ENCODE measurements around the gene LRP1B.

Gene LRP1B

DNA sequence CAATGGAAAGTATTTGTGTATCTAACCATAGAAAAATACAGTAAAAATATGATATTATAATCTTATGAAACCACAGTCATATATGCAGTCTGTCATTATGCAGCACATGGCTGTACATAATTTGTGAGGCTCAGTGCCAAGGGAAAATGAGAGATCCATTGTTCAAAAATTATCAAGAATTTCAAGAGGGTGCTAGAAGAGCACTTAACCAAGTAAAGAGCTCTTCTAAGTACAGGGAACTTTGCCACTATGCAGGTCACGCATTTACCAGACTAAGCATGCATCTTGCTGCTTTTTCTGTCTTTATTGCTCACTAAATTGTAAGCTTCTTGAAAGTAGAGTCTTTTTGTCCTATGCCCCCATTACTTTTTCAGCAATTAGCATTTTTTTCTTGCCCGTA is 438.0 kb downstream of the LRP1B start:
- ATAC-seq = no peak
- TF ChIP-seq, protein P1, sequence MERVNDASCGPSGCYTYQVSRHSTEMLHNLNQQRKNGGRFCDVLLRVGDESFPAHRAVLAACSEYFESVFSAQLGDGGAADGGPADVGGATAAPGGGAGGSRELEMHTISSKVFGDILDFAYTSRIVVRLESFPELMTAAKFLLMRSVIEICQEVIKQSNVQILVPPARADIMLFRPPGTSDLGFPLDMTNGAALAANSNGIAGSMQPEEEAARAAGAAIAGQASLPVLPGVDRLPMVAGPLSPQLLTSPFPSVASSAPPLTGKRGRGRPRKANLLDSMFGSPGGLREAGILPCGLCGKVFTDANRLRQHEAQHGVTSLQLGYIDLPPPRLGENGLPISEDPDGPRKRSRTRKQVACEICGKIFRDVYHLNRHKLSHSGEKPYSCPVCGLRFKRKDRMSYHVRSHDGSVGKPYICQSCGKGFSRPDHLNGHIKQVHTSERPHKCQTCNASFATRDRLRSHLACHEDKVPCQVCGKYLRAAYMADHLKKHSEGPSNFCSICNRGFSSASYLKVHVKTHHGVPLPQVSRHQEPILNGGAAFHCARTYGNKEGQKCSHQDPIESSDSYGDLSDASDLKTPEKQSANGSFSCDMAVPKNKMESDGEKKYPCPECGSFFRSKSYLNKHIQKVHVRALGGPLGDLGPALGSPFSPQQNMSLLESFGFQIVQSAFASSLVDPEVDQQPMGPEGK (CRISPR knock-in tag; IDR thresholded peaks at IDR 0.05; ENCODE audit: borderline replicate concordance) = no peak
- no peak for TF ChIP-seq TCF4 (CRISPR knock-in tag; IDR thresholded peaks at IDR 0.05; ENCODE audit: borderline replicate concordance)
- no peak for TF ChIP-seq ZNF565 (CRISPR knock-in tag; conservative IDR thresholded peaks at IDR 0.05; ENCODE audit: low read depth)
- TF ChIP-seq, protein P2, sequence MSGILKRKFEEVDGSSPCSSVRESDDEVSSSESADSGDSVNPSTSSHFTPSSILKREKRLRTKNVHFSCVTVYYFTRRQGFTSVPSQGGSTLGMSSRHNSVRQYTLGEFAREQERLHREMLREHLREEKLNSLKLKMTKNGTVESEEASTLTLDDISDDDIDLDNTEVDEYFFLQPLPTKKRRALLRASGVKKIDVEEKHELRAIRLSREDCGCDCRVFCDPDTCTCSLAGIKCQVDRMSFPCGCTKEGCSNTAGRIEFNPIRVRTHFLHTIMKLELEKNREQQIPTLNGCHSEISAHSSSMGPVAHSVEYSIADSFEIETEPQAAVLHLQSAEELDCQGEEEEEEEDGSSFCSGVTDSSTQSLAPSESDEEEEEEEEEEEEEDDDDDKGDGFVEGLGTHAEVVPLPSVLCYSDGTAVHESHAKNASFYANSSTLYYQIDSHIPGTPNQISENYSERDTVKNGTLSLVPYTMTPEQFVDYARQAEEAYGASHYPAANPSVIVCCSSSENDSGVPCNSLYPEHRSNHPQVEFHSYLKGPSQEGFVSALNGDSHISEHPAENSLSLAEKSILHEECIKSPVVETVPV (CRISPR knock-in tag; IDR thresholded peaks at IDR 0.05) = no peak
- no peak for TF ChIP-seq PPARA (CRISPR knock-in tag; IDR thresholded peaks at IDR 0.05; ENCODE audit: borderline replicate concordance)
- TF ChIP-seq ZFP3 (CRISPR knock-in tag; IDR thresholded peaks at IDR 0.05) = no peak
- no peak for TF ChIP-seq BACH2 (CRISPR knock-in tag; IDR thresholded peaks at IDR 0.05; ENCODE audit: borderline replicate concordance)
- TF ChIP-seq SNAI2 (CRISPR knock-in tag; IDR thresholded peaks at IDR 0.05) = no peak
- no peak for TF ChIP-seq OSR1 (CRISPR knock-in tag; IDR thresholded peaks at IDR 0.05)
- no peak for TF ChIP-seq ZNF70 (CRISPR knock-in tag; IDR thresholded peaks at IDR 0.05)
- TF ChIP-seq, protein P3, sequence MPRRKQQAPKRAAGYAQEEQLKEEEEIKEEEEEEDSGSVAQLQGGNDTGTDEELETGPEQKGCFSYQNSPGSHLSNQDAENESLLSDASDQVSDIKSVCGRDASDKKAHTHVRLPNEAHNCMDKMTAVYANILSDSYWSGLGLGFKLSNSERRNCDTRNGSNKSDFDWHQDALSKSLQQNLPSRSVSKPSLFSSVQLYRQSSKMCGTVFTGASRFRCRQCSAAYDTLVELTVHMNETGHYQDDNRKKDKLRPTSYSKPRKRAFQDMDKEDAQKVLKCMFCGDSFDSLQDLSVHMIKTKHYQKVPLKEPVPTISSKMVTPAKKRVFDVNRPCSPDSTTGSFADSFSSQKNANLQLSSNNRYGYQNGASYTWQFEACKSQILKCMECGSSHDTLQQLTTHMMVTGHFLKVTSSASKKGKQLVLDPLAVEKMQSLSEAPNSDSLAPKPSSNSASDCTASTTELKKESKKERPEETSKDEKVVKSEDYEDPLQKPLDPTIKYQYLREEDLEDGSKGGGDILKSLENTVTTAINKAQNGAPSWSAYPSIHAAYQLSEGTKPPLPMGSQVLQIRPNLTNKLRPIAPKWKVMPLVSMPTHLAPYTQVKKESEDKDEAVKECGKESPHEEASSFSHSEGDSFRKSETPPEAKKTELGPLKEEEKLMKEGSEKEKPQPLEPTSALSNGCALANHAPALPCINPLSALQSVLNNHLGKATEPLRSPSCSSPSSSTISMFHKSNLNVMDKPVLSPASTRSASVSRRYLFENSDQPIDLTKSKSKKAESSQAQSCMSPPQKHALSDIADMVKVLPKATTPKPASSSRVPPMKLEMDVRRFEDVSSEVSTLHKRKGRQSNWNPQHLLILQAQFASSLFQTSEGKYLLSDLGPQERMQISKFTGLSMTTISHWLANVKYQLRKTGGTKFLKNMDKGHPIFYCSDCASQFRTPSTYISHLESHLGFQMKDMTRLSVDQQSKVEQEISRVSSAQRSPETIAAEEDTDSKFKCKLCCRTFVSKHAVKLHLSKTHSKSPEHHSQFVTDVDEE (CRISPR knock-in tag; IDR thresholded peaks at IDR 0.05) = no peak
- TF ChIP-seq, protein P4, sequence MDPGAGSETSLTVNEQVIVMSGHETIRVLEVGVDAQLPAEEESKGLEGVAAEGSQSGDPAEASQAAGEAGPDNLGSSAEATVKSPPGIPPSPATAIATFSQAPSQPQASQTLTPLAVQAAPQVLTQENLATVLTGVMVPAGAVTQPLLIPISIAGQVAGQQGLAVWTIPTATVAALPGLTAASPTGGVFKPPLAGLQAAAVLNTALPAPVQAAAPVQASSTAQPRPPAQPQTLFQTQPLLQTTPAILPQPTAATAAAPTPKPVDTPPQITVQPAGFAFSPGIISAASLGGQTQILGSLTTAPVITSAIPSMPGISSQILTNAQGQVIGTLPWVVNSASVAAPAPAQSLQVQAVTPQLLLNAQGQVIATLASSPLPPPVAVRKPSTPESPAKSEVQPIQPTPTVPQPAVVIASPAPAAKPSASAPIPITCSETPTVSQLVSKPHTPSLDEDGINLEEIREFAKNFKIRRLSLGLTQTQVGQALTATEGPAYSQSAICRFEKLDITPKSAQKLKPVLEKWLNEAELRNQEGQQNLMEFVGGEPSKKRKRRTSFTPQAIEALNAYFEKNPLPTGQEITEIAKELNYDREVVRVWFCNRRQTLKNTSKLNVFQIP (CRISPR knock-in tag; IDR thresholded peaks at IDR 0.05; ENCODE audit: borderline replicate concordance, low read depth) = no peak
- no peak for TF ChIP-seq TOX (CRISPR knock-in tag; IDR thresholded peaks at IDR 0.05; ENCODE audit: borderline replicate concordance)
- no peak for TF ChIP-seq GLIS3 (CRISPR knock-in tag; IDR thresholded peaks at IDR 0.05)
- TF ChIP-seq, protein P5, sequence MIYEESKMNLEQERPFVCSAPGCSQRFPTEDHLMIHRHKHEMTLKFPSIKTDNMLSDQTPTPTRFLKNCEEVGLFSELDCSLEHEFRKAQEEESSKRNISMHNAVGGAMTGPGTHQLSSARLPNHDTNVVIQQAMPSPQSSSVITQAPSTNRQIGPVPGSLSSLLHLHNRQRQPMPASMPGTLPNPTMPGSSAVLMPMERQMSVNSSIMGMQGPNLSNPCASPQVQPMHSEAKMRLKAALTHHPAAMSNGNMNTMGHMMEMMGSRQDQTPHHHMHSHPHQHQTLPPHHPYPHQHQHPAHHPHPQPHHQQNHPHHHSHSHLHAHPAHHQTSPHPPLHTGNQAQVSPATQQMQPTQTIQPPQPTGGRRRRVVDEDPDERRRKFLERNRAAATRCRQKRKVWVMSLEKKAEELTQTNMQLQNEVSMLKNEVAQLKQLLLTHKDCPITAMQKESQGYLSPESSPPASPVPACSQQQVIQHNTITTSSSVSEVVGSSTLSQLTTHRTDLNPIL (CRISPR knock-in tag; IDR thresholded peaks at IDR 0.05; ENCODE audit: low read depth) = no peak
- no peak for TF ChIP-seq ARNTL (CRISPR knock-in tag; IDR thresholded peaks at IDR 0.05; ENCODE audit: borderline replicate concordance, low read depth)
- no peak for TF ChIP-seq RARB (CRISPR knock-in tag; IDR thresholded peaks at IDR 0.05)

DNA sequence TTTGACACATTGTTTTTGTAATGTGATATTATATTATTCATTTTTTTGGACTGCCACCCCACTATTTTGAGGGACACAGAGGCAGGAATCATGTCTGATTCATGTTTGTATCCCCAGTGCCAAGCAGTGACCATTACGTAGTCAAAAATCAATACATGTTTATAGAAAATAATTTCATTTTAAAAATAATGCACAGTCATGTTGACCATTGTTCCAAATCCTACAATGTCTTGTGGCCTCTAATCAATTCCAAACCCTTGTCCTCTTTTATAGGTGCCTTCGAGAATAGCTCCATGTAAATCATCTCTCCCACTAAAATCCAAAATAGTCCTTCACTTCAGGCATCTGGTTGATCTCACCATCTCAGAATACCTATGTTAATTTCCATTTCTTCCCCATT is 454.7 kb downstream of the LRP1B start:
- no peak for ATAC-seq

More for the DNA sequence above, 454.7 kb downstream of the LRP1B start:
- TF ChIP-seq SNAI2 (CRISPR knock-in tag; IDR thresholded peaks at IDR 0.05) (no peak), ZNF565 (CRISPR knock-in tag; conservative IDR thresholded peaks at IDR 0.05; ENCODE audit: low read depth) (no peak), ZFP3 (CRISPR knock-in tag; IDR thresholded peaks at IDR 0.05) (no peak), ESRRG (CRISPR knock-in tag; IDR thresholded peaks at IDR 0.05) (no peak), ARNTL (CRISPR knock-in tag; IDR thresholded peaks at IDR 0.05; ENCODE audit: borderline replicate concordance, low read depth) (no peak), ZNF70 (CRISPR knock-in tag; IDR thresholded peaks at IDR 0.05) (no peak), PPARA (CRISPR knock-in tag; IDR thresholded peaks at IDR 0.05; ENCODE audit: borderline replicate concordance) (no peak), GLIS3 (CRISPR knock-in tag; IDR thresholded peaks at IDR 0.05) (no peak)
- TF ChIP-seq, protein P5 (CRISPR knock-in tag; IDR thresholded peaks at IDR 0.05; ENCODE audit: low read depth) = no peak

Data from SK-N-SH treated with all-trans-retinoic acid at 6 μM for 48 hours (cell line).